ENCODE measurements around the gene NUP93.

Gene NUP93

DNA sequence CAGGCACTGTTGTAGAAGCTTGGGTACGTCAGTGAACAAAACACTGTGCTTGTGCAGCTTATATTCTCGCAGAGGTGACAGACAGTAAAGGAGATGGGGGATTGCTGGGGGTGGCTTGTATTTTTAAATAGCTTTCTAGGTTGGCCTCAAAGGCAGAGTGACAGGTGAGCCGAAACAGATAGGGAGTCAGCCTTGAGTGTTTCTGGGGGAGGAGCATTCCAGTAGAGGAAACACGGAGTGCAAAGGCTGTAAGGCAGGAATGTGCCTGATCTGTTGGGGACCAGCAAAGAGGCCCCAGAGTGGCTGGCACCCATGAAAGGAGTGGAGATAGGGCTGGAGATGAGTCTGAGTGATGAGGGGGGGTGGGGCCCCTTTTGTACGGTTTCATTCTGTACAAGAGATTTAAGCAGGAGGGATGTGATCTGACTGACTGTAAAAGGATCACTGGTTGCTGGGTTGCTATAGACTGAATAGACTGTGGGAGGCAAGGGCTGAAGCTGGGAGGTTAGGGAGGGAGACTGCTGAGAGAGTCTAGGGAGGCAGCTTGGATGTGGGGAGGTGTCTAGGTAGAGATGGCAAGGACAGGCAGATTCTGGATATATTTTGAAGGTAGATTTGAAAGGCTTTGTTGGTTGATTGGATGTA lies 15.2 kb downstream of the NUP93 start:
- no peak for DNase-seq

DNA sequence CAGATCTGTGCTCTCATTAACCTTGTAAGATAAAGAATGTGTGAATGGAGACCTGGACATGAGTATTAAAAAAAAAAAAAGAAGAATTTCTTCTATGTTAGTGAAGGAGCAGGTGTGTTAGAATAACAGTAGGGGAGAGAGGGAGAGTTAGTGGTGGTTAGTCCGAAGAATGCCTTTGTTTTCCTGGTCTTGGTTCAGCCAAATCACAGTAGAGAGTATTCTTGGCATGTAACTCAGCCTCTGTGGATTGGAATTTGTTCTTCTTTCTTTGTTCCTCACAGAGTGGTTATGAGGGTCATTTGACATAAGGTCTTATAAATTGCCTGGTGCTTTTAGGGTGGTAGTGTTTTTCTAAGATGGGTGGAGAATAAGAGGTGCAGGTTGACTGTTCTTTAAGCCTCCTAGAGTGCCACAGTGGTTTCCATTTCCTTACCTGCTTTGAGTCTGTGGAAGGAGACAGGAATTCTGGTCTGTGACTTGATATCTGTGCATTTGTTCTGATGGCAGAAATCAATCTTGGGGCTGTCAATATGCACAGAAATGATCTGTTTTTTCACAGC lies 17.6 kb downstream of the NUP93 start:
- DNase-seq = no peak

DNA sequence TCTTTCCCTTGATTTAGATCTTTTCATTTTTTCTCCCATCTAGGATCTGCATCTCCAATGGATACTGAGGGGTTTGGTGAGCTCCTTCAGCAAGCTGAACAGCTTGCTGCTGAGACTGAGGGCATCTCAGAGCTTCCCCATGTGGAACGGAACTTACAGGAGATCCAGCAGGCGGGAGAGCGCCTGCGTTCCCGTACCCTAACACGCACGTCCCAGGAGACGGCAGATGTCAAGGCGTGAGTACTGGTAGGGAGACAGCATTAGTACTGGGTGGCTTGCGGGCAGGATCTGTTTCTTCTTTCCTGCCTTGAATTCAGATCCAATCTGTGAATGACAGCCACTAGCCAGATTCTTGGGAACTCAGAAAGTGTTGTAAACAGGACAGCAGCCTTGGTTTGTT lies 18.3 kb downstream of the NUP93 start:
- no peak for DNase-seq

DNA sequence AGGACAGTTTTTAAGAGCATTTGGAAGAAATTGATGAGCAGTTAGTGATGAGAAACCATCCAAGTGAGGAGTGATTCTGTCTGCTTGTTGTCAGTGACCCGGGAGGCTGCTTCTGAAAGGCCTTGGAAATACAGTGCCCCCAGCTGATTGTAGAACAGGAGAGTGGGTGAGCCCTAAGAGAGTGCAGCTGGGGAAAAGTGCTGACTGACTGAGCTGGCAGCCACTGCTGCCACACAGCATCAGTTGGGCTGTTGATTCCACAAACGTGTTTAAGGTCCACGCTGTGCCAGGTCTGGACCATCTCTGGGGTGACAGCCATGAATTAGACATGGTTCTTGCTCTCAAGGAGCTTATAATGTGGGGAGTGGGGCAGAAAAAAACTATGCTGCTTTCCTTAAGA lies 18.9 kb downstream of the NUP93 start:
- no peak for DNase-seq

DNA sequence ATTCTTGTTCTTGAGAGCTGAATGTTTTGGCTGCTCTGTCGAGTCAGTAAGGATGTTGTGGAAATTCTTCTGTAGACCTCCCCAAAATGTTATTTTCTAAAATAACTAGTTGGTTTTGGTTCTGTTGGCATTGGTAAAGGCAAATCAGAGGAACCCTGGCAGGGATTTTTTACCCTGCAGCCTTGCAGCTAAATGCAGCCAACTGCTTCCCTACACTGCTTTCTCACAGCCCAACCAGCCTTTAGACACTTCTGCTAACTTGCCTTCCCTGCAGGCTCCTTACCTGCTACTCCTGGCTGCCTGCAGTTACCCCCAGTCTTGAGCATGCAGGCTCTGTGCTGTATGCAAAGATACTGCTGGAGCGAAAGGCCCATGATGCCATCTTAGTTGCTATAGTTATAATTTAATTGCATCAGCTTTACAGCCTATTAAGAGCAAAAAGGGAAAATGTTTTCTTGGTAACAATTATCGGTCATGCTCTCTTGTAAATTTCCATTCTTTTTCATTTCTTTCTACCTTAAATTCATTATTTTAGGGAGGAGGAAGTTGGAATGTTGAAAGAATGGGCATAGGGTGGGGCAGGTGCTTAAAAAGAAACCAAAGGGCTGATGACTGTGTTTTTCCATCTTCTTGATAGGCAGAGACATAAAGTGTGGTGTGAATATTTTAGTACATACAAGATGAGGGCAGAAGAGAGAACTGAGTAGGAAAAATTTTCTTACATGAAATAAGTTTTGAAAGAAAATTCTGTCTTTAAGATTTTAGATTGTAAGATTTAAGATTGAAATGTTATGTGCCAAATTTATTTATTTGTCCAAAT lies 20.0 kb downstream of the NUP93 start:
- DNase-seq = no peak

DNA sequence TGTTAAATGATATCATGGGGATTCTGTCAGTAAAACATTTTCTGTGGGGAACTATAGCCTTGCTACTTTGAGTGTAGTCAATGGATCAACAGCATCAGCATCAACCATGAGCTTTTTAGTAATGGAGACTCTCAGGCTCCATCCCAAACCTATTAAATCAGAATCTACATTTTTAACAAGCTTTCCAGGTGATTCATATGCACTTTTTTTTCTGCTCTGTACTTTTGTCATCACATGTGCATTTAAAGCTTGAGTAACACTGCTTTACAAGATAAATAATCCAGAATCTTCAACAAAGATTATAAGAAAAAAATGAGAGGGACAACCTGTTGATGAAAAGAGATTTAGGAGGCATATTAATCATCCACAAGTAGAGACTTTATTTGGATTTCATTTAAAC lies 23.5 kb downstream of the NUP93 start:
- no peak for DNase-seq

DNA sequence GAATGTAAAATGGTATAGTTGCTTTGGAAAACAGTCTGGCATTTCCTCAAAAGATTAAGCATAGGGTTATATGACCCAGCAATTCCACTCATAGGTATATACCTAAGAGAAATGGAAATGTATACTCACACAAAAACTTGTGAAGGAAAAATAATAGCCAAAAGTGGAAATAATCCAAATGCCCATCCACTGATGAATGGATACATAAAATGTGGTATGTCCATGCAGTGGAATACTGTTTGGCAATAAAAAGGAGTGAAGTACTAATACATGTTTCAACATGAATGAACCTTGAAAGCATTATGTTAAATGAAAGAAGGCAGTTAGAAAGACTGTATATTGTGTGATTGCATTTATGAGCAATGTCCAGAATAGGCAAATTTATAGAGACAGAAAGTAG lies 25.1 kb downstream of the NUP93 start:
- DNase-seq = no peak

DNA sequence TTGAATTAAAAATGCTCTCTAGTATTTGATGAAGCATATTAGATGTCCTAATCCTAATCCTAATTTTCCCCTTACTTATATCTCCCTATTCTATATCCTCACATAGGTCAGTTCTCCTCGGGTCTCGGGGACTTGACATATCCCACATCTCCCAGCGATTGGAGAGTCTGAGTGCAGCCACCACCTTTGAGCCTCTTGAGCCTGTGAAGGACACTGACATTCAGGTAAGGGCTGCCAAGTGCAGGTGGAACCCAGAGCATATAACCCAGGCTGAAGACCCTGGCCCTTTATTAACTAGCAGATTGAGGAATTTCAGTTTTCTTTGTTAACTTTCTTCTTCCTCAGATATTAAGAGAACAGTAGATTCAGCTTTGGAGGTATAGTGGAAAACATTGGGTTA lies 28.5 kb downstream of the NUP93 start:
- no peak for DNase-seq

DNA sequence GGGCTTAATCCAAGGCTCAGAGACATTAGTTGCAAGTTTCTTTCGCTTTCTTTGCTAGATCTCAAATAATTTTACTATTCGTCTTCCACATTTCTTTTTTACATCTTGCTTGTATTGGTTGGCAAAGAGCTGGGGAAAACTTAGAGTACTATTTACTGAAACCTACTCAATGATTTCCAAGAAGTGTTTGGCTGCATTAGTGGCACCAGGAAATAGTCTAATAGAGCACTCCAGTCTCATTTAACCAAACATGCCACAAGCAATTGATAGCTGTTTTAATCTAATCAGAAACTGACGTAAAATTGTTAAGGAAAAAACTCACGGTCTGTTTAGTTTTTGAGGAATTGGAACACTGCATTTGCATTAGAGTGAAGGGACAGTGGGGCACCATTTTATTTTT lies 29.0 kb downstream of the NUP93 start:
- no peak for DNase-seq

DNA sequence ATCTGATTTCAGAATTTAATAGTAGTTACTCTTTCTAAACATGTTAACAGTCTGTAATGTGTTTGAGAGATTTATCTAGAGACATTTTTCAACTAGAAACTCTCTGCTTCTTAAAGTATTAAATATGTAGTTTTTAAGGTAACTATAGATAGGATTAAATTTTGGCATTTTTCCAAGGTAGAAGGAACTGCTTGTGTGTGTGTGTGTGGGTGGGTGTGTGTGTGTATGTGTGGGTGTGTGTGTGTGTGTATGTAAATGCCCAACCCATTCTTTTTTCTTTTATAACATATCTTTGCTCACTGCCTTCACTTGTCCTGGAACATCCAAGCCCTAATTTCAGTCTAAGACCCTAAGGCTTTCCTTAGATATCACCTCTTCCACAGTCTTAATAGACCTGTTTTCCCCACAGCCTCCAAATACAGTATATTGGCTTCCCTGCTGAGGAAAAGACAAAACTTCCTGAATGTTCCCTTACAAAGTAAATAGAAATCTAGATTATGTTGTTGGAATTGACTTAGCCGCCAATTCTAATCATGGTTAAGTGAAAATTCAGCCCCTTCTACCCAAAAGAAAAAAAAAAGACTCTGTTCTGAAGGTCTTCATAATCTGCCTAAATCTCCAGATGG lies 33.5 kb downstream of the NUP93 start:
- no peak for DNase-seq

DNA sequence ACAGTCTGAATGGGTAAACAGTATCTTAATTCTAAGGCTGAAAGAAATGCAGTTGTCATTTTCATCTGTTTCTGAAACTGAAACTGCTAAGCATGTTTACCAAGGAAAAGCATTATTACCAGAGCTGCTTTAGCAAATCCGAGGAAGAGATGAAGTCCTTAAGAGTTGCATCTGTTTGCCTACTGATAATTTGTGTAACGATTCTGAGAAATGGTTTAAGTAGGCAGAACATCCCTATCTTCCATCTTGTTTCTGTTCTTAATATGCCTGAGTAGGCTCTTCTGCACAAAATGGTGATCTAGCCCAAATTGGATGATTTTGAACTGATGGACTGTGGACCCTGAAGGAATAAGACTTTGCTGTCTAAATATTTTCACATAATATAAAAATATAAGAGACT lies 34.9 kb downstream of the NUP93 start:
- no peak for DNase-seq

DNA sequence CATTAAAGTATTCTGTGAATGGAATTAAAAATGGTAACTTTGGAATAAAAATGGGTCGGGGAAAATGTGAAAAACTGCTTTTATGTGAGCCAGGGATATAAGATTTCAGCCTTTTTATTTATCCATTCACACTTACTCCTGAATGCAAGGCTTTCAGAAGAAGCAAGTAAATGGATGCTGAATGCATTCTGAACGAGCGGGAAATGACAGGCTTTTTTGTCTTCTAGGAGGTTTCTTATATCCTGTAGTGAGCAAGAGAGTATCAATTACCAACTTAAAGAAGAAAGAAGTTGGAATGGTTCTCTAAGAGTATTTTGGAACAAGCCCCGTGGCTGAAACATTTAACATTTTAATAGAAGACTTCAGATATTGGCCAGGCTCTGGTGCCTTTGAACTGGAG lies 36.0 kb downstream of the NUP93 start:
- no peak for DNase-seq

DNA sequence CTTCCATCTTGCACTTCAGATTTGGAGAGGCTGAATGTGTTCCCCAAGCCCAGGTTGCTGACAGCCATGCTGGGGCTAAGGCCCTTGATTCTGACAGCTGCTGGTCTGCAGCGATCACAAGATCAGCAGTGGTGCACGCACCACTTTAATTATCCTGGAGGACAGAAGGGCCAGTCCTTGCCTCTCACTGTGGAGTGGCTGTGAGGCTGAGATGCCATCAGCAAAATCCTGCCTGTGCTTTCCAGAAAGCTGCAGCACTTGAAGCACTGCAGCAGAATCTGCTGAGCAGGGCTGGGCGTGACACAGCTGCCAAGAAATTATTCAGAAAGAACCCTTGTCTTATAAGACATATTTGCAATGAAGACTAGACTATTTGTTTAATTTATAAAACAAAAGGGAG lies 37.1 kb downstream of the NUP93 start:
- no peak for DNase-seq

DNA sequence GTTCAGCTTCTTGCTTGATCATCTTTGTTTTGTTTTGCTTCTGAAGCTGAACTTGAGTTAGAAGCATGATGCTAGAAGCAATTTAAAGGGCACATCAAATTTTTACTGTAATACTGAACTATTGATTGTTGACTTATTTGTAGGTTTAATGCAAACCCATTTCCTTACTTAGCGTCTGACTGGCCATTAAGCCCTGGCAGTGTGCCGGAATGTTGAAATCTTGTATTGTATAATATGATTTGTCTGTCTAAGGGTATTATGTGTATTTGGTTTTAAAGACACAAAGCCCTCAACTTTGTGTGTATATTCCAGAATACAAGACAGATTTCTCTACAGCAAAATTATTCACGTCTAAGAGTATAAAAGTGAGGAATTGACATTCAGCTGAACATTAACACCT lies 39.7 kb downstream of the NUP93 start:
- DNase-seq = no peak

DNA sequence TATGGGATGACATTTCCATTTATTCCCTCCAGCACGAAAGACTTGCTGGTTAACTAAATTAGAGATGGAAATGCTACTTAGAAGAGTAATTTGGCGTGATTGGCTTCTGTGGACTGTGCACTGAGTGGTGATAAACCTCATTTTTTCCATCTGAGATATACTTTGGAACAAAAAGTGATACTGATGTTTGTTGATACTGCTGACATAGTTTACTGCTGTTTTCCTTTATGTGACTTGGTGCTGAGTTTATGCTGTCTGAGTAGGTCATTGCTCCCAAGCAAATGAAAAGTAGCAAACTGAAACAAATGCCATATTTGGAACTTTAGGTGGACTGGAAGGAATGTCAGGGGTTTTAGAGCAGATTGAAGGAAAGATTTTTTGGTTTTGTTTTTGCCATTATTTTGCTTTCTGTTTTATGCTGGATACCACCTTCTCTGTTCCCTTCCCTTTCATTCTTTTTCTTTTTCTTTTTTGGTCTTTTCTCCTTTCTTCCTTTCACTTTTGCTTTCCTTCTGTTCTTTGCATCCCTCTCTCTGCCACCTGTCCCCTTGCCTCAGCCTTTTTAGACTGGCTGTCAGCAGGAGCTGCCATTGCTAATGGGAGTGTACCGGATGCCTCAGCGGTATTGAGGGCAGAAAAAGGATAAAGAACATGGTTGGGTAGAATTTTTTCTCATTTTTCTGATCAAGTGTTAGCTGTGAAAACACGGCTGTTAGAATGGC lies 41.8 kb downstream of the NUP93 start:
- DNase-seq = no peak

DNA sequence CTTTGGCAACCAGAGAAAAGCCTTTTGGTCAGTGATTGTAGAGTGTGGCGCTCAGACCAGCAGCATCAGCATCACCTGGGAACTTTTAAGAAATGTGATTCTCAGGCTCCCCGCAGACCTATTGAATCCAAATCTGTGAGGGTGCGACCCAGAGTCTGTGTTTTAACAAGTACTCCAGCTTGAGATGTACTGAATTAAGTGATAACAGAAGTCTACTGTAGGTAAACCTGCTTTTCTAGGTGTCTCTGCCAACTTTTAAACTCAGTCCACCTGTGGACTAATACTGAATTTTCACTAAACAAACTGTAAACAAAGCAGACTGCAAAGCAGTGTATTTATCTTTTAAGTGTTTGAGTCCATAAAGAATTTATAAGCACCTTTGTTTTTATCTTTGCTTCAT lies 43.6 kb downstream of the NUP93 start:
- no peak for DNase-seq

DNA sequence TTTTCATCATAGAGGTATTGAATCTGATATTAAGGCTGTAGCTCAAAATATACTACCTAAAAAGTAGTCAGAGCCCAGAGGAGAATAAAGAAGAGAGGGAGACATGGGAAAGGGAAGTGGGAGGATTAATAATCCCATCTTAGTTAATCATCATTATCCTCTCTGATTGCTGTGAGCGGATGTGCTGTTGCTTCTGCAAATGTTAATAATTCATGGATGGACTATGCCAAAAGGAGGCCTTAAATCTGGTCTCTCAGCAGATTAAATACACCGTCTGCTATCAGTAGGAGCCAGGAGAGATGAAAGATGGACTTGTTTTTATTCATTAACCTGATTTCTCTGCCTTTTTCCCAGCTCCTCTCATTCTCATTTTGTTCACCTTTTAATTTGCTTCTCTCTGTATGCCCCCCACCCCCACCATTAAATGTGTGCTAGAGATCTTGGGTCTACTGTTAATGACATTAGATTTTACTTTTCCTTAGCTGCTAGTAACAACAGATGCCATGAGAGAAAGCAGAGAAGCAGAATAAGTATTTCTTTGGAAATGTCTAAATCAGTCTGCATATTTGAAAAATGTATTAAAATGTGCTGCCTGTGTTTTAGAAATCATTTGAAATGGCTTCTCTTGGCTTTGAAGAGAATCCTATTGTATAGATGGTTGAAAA lies 44.2 kb downstream of the NUP93 start:
- no peak for DNase-seq

DNA sequence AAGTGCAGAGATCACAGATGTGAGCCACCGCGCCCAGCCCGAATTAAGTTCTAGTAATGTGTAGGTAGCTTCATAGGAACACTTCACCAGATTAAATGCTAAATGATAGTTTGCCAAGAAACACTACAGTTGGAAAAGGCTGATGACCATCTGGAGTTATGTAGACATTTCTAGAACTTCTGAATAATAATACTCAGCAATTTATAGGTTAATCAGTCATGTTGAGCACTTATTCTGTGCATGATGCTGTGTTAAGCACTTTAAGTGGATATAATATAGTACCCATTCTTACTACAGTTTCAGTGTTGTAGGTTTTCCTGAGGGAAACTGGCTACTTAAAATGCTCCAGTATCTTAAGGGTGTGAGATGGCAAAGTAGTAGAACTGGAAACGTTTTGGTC lies 45.2 kb downstream of the NUP93 start:
- no peak for DNase-seq

DNA sequence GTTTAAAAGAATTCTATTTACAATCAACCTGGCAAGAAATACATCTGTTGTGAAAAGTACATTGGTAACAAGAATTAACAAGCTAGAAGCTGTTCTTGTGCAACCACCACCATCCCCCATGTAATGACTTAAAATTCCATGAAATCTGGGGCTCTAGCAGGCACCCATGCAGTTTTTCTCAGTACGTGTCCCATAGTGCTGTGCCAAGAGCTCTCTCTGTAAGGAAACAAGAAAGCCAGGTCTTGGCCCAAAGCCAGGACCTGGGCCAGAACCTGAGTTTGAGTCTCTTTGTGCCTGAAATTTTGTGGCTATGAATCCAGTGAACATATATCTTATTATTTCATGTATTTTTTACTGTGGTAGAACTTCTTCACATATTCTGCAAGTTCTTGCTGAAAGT lies 46.6 kb downstream of the NUP93 start:
- DNase-seq = no peak

DNA sequence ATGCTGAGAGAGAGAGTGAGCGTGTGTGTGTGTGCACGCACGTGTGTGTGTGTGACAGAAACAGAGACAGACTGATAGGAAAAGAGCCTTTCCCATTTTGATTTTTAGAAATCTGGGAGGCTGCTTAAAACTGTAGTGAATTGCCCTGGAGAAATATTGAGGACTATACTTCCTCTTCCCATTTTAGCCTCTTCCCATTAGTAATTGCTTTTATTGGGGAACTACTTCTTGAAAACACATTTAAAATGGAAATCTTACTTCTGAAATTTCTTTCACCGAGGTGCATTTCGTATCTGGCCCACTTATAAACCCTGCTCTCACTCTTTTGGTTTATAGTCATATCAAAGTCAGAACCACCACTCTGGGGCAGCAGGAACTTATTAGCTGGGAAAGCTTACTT lies 47.1 kb downstream of the NUP93 start:
- no peak for DNase-seq

DNA sequence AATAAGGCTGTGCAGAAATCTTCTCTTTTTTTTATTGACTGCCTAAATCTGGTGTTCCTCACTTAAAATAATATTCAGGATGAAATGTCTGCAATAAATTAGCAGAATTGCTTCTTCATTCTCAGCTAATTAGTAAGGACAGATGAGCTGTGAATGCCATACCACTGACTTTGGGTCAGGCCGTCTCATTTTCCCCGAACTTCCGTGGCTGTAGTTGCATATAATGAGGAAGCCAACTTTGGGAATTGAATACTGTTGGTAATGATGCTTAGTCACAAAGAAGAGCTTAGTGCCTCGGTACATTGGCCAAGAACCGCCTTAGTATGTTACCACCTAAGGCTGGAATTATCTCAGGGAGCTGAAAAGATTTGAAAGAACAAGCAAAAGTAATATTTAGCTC lies 47.6 kb downstream of the NUP93 start:
- no peak for DNase-seq

DNA sequence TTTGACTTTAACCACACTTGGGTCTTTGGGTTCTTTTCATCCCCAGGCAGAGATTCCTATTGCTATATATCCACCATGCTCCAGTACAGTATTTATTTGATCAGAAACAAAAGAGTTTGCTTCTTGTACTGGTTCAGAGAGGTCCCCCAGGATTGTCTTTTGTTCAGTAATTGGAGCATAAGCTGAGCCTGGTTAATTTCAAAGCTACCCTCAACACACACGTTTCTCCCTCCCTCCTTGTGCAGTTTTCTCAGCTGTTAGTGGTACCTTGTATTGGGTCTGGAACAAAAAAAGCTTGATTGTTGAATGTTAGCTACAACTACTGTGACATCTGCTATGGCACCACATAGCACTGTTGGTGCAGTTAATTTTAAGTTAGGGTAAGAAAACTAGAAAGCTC lies 50.0 kb downstream of the NUP93 start:
- no peak for DNase-seq

DNA sequence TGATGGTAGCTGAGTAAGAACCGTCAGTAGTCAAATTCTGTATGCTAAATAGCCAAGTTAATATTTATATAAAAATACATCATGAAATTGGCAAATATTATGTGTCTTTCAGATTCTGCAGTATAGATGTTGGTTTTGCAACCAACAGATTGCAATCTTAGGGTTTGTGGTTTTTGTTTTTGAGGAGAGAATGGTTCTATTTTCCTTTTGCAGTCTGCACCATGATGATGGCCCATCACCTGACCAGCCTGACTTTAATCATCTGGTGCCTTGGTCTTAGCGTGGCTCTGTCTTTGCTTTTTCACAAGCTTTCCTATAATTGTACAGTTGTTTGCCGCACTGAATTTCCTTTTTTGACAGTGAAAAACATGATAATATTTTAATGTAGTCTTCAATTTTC lies 50.7 kb downstream of the NUP93 start:
- DNase-seq = no peak
